ENCODE data around the gene TRIO. TPM values are rescaled to one million over a fixed set of nuclear protein-coding genes. Genes with fewer than 3 reads are reported as not detected.

TRIO gene
- polyA plus RNA-seq, 1 donor (not counting 4 experiments of a cell fraction or from before 2014, with no cell fraction given): 57.2 TPM

GRCh38 chr5:14238272-14238671, 95.1 kb downstream of the TRIO start:
- Histone ChIP-seq H3K79me2 (ENCODE audit: control insufficient read depth, insufficient read depth, low read length) (peaks cover 99% of the 10 kb centered on the region), H3K27ac (ENCODE audit: control insufficient read depth, insufficient read depth, low read length) (no peak overlapping the region), H3K27me3 (ENCODE audit: control insufficient read depth, extremely low read depth, insufficient read depth, low read length) (no peaks in the 10 kb centered on the region), H3K9me3 (ENCODE audit: control insufficient read depth, low read depth, low read length) (no peaks in the 10 kb centered on the region), H3K4me2 (ENCODE audit: control insufficient read depth, extremely low read depth, insufficient read depth, low read depth, low read length) (no peak overlapping the region), H3K4me1 (ENCODE audit: control insufficient read depth, extremely low read depth, insufficient read depth, low read length) (peaks cover 15% of the 10 kb centered on the region), H3K9me1 (ENCODE audit: control insufficient read depth, extremely low read depth, insufficient read depth, low read length) (peaks cover 3% of the 10 kb centered on the region), H2AFZ (ENCODE audit: control insufficient read depth, low read length) (no peak overlapping the region), H3K36me3 (ENCODE audit: control insufficient read depth in 2 of 2, extremely low read depth in 1 of 2, insufficient read depth in 2 of 2, low read length in 2 of 2) (peaks cover 3 to 6% of the 10 kb centered on the region in 2 experiments), H3K4me3 (ENCODE audit: control insufficient read depth in 2 of 3, extremely low read depth in 1 of 3, insufficient read depth in 2 of 3, low read depth in 1 of 3, low read length in 3 of 3) (no peak overlapping the region), H3K9ac (ENCODE audit: control insufficient read depth, extremely low read depth, insufficient read depth, low read length) (no peak overlapping the region), H4K20me1 (ENCODE audit: control insufficient read depth, extremely low read depth, insufficient read depth, low read length) (peaks cover 13% of the 10 kb centered on the region)
- dilution Hi-C loops (cut with MboI; ENCODE audit: extremely low pct_ligation_motif_present, low sequenced_read_pairs): no loop called here
- DNase-seq (ENCODE audit: low read depth, low spot score) (no peak), FAIRE-seq (no peak)
- TF ChIP-seq CTCF (optimal IDR thresholded peaks at IDR 0.05 in 1 of 3, IDR thresholded peaks at IDR 0.05 in 1 of 3, conservative IDR thresholded peaks at IDR 0.05 in 1 of 3; ENCODE audit: extremely low read depth in 1 of 3, insufficient read depth in 2 of 3, low read length in 3 of 3): no peak
- no peak for TF ChIP-seq EZH2 (IDR thresholded peaks at IDR 0.05; ENCODE audit: low read length)

GRCh38 chr5:14239404-14239803, 96.3 kb downstream of the TRIO start:
- TF ChIP-seq EZH2 (IDR thresholded peaks at IDR 0.05; ENCODE audit: low read length): no peak
- no peak for TF ChIP-seq CTCF (optimal IDR thresholded peaks at IDR 0.05 in 1 of 3, IDR thresholded peaks at IDR 0.05 in 1 of 3, conservative IDR thresholded peaks at IDR 0.05 in 1 of 3; ENCODE audit: extremely low read depth in 1 of 3, insufficient read depth in 2 of 3, low read length in 3 of 3)
- Histone ChIP-seq H3K9me3 (ENCODE audit: control insufficient read depth, low read depth, low read length) (no peaks in the 10 kb centered on the region), H2AFZ (ENCODE audit: control insufficient read depth, low read length) (no peak overlapping the region), H3K27ac (ENCODE audit: control insufficient read depth, insufficient read depth, low read length) (no peak overlapping the region), H3K4me2 (ENCODE audit: control insufficient read depth, extremely low read depth, insufficient read depth, low read depth, low read length) (no peak overlapping the region), H3K79me2 (ENCODE audit: control insufficient read depth, insufficient read depth, low read length) (peaks cover 99% of the 10 kb centered on the region), H3K36me3 (ENCODE audit: control insufficient read depth in 2 of 2, extremely low read depth in 1 of 2, insufficient read depth in 2 of 2, low read length in 2 of 2) (peaks cover 3 to 6% of the 10 kb centered on the region in 2 experiments), H3K9me1 (ENCODE audit: control insufficient read depth, extremely low read depth, insufficient read depth, low read length) (peaks cover 3% of the 10 kb centered on the region), H3K27me3 (ENCODE audit: control insufficient read depth, extremely low read depth, insufficient read depth, low read length) (no peaks in the 10 kb centered on the region), H3K4me1 (ENCODE audit: control insufficient read depth, extremely low read depth, insufficient read depth, low read length) (peaks cover 8% of the 10 kb centered on the region), H4K20me1 (ENCODE audit: control insufficient read depth, extremely low read depth, insufficient read depth, low read length) (peaks cover 18% of the 10 kb centered on the region), H3K9ac (ENCODE audit: control insufficient read depth, extremely low read depth, insufficient read depth, low read length) (no peak overlapping the region), H3K4me3 (ENCODE audit: control insufficient read depth in 2 of 3, extremely low read depth in 1 of 3, insufficient read depth in 2 of 3, low read depth in 1 of 3, low read length in 3 of 3) (no peak overlapping the region)
- no peak for FAIRE-seq
- dilution Hi-C loops (cut with MboI; ENCODE audit: extremely low pct_ligation_motif_present, low sequenced_read_pairs): no loop called here
- DNase-seq (ENCODE audit: low read depth, low spot score): no peak

All from keratinocyte (primary cell).